GM23338 (cell line): ENCODE measurements around the gene CDCA5.

Experiments
- TF ChIP-seq, protein P1 (sequence below), 2 experiments: fragments of 200-600 bp in 1 of 2; sonication (generic) in 1 of 2; conservative IDR thresholded peaks; 2 replicates each; pipeline versions ENCODE4 v1.5.1 to v1.6.1; 2016 to 2017; ENCODE audit warnings: antibody characterized with exemption in 2 of 2, low read depth in 2 of 2, mild to moderate bottlenecking in 2 of 2, moderate library complexity in 1 of 2
- TF ChIP-seq, protein P2 (sequence below): IDR thresholded peaks from one replicate; pipeline ENCODE4 v1.6.1; 2018; ENCODE audit warnings: antibody characterized with exemption; ENCODE audit not compliant: unreplicated experiment

DNA sequence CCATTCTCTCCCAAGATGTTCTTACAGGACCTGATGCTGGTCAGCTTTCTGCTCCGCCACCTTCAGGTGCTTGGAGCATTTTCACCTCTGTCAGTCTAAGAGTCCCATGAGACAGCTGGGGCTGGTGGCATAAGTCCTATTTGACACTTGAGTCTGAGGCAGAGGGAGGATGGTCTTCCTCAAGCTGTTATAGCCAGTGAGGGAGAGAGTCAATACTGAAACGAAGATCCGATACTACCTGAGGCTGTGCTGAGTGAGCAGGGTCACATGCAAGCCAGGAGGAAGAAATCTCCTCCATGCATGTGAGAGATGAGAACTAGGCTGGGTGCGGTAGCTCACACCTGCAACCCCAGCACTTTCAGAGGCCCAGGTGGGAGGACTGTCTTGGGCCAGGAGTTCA lies 5.8 kb upstream of the CDCA5 start:
- TF ChIP-seq, protein P1, sequence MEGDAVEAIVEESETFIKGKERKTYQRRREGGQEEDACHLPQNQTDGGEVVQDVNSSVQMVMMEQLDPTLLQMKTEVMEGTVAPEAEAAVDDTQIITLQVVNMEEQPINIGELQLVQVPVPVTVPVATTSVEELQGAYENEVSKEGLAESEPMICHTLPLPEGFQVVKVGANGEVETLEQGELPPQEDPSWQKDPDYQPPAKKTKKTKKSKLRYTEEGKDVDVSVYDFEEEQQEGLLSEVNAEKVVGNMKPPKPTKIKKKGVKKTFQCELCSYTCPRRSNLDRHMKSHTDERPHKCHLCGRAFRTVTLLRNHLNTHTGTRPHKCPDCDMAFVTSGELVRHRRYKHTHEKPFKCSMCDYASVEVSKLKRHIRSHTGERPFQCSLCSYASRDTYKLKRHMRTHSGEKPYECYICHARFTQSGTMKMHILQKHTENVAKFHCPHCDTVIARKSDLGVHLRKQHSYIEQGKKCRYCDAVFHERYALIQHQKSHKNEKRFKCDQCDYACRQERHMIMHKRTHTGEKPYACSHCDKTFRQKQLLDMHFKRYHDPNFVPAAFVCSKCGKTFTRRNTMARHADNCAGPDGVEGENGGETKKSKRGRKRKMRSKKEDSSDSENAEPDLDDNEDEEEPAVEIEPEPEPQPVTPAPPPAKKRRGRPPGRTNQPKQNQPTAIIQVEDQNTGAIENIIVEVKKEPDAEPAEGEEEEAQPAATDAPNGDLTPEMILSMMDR (conservative IDR thresholded peaks at IDR 0.05; ENCODE audit: low read depth in 2 of 2) = no peak
- TF ChIP-seq, protein P2, sequence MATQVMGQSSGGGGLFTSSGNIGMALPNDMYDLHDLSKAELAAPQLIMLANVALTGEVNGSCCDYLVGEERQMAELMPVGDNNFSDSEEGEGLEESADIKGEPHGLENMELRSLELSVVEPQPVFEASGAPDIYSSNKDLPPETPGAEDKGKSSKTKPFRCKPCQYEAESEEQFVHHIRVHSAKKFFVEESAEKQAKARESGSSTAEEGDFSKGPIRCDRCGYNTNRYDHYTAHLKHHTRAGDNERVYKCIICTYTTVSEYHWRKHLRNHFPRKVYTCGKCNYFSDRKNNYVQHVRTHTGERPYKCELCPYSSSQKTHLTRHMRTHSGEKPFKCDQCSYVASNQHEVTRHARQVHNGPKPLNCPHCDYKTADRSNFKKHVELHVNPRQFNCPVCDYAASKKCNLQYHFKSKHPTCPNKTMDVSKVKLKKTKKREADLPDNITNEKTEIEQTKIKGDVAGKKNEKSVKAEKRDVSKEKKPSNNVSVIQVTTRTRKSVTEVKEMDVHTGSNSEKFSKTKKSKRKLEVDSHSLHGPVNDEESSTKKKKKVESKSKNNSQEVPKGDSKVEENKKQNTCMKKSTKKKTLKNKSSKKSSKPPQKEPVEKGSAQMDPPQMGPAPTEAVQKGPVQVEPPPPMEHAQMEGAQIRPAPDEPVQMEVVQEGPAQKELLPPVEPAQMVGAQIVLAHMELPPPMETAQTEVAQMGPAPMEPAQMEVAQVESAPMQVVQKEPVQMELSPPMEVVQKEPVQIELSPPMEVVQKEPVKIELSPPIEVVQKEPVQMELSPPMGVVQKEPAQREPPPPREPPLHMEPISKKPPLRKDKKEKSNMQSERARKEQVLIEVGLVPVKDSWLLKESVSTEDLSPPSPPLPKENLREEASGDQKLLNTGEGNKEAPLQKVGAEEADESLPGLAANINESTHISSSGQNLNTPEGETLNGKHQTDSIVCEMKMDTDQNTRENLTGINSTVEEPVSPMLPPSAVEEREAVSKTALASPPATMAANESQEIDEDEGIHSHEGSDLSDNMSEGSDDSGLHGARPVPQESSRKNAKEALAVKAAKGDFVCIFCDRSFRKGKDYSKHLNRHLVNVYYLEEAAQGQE = no peak
